HCT116 (cell line): Measurements from ENCODE around the gene PRG2. TPM values are rescaled to one million over a fixed set of nuclear protein-coding genes. Genes with fewer than 3 reads are reported as not detected.

Experiments
- ATAC-seq: fragments of 200-7000 bp; cut with Tn5 transposase; 2 replicates; pipeline ENCODE4 v1.9.1; 2020; ENCODE audit warnings: mild to moderate bottlenecking, moderate library complexity
- BruUV-seq: library from RNA; stranded (reverse); fragments of 400-500 nt; replicated peaks from 2 replicates; lab custom pipeline; 2021; lab: Mats Ljungman, UMichigan
- CTCF ChIA-PET: fragments of 300-600 bp; sonication (Branson Sonifier 250); formaldehyde crosslinking; loops from one replicate; lab custom pipeline; 2021; ENCODE audit warnings: antibody characterized with exemption; lab: Charles Lee
- POLR2A ChIA-PET: fragments of 300-600, 350-600 bp; sonication (Branson Sonifier 250); formaldehyde crosslinking; loops from one replicate; lab custom pipeline; 2021; ENCODE audit warnings: antibody characterized with exemption; lab: Charles Lee
- RAD21 ChIA-PET, 2 experiments: fragments of 300-600 bp; sonication (Branson Sonifier 250); formaldehyde crosslinking; loops; one replicate each; lab custom pipeline; 2023; ENCODE audit warnings: low total read pairs in 2 of 2; ENCODE audit not compliant: uncharacterized antibody in 2 of 2, unreplicated experiment in 2 of 2, low non-redundant PET in 1 of 2; lab: Charles Lee
- DNase-seq: peaks from one replicate; pipeline ENCODE4 v3.0.0-alpha.2; 2010; ENCODE audit warnings: low read depth, low spot score
- H2AFZ ChIP-seq: fragments of 200-600 bp; shearing (Covaris generic), sonication (generic); 2 replicates; pipeline ENCODE4 v1.6.1; 2017; ENCODE audit warnings: low read depth, mixed run types, mixed read lengths, antibody characterized with exemption, low read length; ENCODE audit not compliant: poor library complexity, severe bottlenecking
- H3K27ac ChIP-seq: 2 replicates; pipeline ENCODE4 v1.5.1; 2012; ENCODE audit warnings: low read depth, low read length
- H3K27me3 ChIP-seq: fragments of 200-600 bp; sonication (generic); 2 replicates; pipeline ENCODE4 v1.6.1; 2016; ENCODE audit warnings: mixed run types, low read length, mixed read lengths; ENCODE audit not compliant: insufficient read depth
- H3K36me3 ChIP-seq, 2 experiments: fragments of 200-500 bp in 1 of 2; fragments of 200-600 bp in 1 of 2; sonication (Bioruptor generic) in 1 of 2; sonication (generic) in 1 of 2; 2 replicates each; pipeline versions ENCODE4 v1.5.1 to v1.6.1; 2014 to 2016; ENCODE audit warnings: low read length in 2 of 2, inconsistent platforms in 1 of 2, mixed read lengths in 1 of 2, mixed run types in 1 of 2; ENCODE audit not compliant: insufficient read depth in 2 of 2, control insufficient read depth in 1 of 2
- H3K4me1 ChIP-seq, 2 experiments: fragments of 200-600 bp in 1 of 2; sonication (generic) in 1 of 2; 2 replicates each; pipeline versions ENCODE4 v1.5.1 to v1.6.1; 2012 to 2017; ENCODE audit warnings: low read length in 2 of 2, inconsistent platforms in 1 of 2, mild to moderate bottlenecking in 1 of 2, mixed read lengths in 1 of 2, mixed run types in 1 of 2, moderate library complexity in 1 of 2; ENCODE audit not compliant: insufficient read depth in 2 of 2, control insufficient read depth in 1 of 2
- H3K4me2 ChIP-seq: fragments of 200-600 bp; sonication (generic); 2 replicates; pipeline ENCODE4 v1.6.1; 2017; ENCODE audit warnings: mixed run types, low read length, mixed read lengths
- H3K4me3 ChIP-seq, 2 experiments: fragments of 200-600 bp in 1 of 2; sonication (generic) in 1 of 2; replicated peaks in 1 of 2; 2 replicates each; pipeline ENCODE4 v1.5.1; 2011 to 2016; ENCODE audit warnings: low read length in 2 of 2, control low read depth in 1 of 2, low read depth in 1 of 2, mild to moderate bottlenecking in 1 of 2, mixed read lengths in 1 of 2, mixed run types in 1 of 2
- H3K79me2 ChIP-seq: fragments of 200-600 bp; sonication (generic); 2 replicates; pipeline ENCODE4 v1.6.1; 2017; ENCODE audit warnings: mild to moderate bottlenecking, mixed run types, low read length, moderate library complexity, mixed read lengths; ENCODE audit not compliant: insufficient read depth
- H3K9ac ChIP-seq: fragments of 200-600 bp; sonication (generic); 2 replicates; pipeline ENCODE4 v1.6.1; 2016; ENCODE audit warnings: low read length, mixed read lengths
- H3K9me2 ChIP-seq: fragments of 200-600 bp; sonication (generic), shearing (Covaris generic); 2 replicates; pipeline ENCODE4 v1.6.1; 2017; ENCODE audit warnings: mixed run types, mild to moderate bottlenecking, moderate library complexity; ENCODE audit not compliant: insufficient read depth
- H3K9me3 ChIP-seq, 2 experiments: fragments of 200-500 bp in 1 of 2; fragments of 200-600 bp in 1 of 2; sonication (Bioruptor generic) in 1 of 2; sonication (generic) in 1 of 2; 2 replicates each; pipeline ENCODE4 v1.6.1; 2014 to 2017; ENCODE audit warnings: low read length in 2 of 2, mixed read lengths in 2 of 2, inconsistent platforms in 1 of 2, low read depth in 1 of 2, mild to moderate bottlenecking in 1 of 2, mixed run types in 1 of 2, moderate library complexity in 1 of 2; ENCODE audit not compliant: control insufficient read depth in 1 of 2, insufficient read depth in 1 of 2
- H4K20me1 ChIP-seq: fragments of 200-600 bp; sonication (generic), shearing (Covaris generic); 2 replicates; pipeline ENCODE4 v1.6.1; 2017; ENCODE audit warnings: mixed run types, mild to moderate bottlenecking, moderate library complexity; ENCODE audit not compliant: insufficient read depth
- CBX3 ChIP-seq: IDR thresholded peaks from 2 replicates; pipeline ENCODE4 v1.6.1; 2012; ENCODE audit warnings: low read depth
- CEBPB ChIP-seq: IDR thresholded peaks from 2 replicates; pipeline ENCODE4 v1.6.1; 2012; ENCODE audit warnings: low read depth
- EGR1 ChIP-seq: IDR thresholded peaks from 2 replicates; pipeline ENCODE4 v1.6.1; 2012; ENCODE audit warnings: low read depth
- ELF1 ChIP-seq: IDR thresholded peaks from 2 replicates; pipeline ENCODE4 v1.6.1; 2012; ENCODE audit warnings: low read depth, borderline replicate concordance
- EZH2phosphoT487 ChIP-seq: fragments of 200-600 bp; IDR thresholded peaks from 2 replicates; pipeline ENCODE4 v1.6.1; 2018; ENCODE audit warnings: antibody characterized with exemption, borderline replicate concordance
- FOSL1 ChIP-seq: IDR thresholded peaks from 2 replicates; pipeline ENCODE4 v1.6.1; 2012; ENCODE audit warnings: low read depth
- POLR2A ChIP-seq: IDR thresholded peaks from 2 replicates; pipeline ENCODE4 v1.7.0; 2011; ENCODE audit warnings: borderline replicate concordance; ENCODE audit not compliant: insufficient read depth, insufficient read length; ENCODE audit errors: extremely low read depth
- POLR2AphosphoS5 ChIP-seq: IDR thresholded peaks from 2 replicates; pipeline ENCODE4 v1.6.1; 2011; ENCODE audit warnings: mild to moderate bottlenecking, low read depth, low read length, moderate library complexity
- RAD21 ChIP-seq: IDR thresholded peaks from 2 replicates; pipeline ENCODE4 v1.6.1; 2012; ENCODE audit warnings: low read depth, mild to moderate bottlenecking
- SIN3A ChIP-seq: IDR thresholded peaks from 2 replicates; pipeline ENCODE4 v1.6.1; 2012; ENCODE audit warnings: low read depth
- SP1 ChIP-seq: IDR thresholded peaks from 2 replicates; pipeline ENCODE4 v1.6.1; 2012; ENCODE audit warnings: low read depth
- SRF ChIP-seq: IDR thresholded peaks from 2 replicates; pipeline ENCODE4 v1.6.1; 2012; ENCODE audit warnings: low read depth
- TCF7L2 ChIP-seq: IDR thresholded peaks from 2 replicates; pipeline ENCODE4 v1.7.0; 2011; ENCODE audit warnings: borderline replicate concordance, inconsistent platforms; ENCODE audit not compliant: insufficient read depth, insufficient read length; ENCODE audit errors: extremely low read depth
- YY1 ChIP-seq: IDR thresholded peaks from 2 replicates; pipeline ENCODE4 v1.6.1; 2011; ENCODE audit warnings: low read length, low read depth, moderate library complexity, mild to moderate bottlenecking; ENCODE audit not compliant: insufficient replicate concordance; ENCODE audit errors: extremely low read depth
- ZBTB33 ChIP-seq: IDR thresholded peaks from 2 replicates; pipeline ENCODE4 v1.6.1; 2011; ENCODE audit warnings: mild to moderate bottlenecking, low read length, moderate library complexity; ENCODE audit not compliant: insufficient replicate concordance; ENCODE audit errors: extremely low read depth
- intact Hi-C: fragments of 100-400 bp; cut with micrococcal nuclease; formaldehyde crosslinking; loops from 2 replicates; pipeline ENCODE4 v1.10.0; 2022
- total RNA-seq: library from RNA; stranded (reverse); gene quantifications from one replicate; pipeline ENCODE4 v1.2.1, GENCODE V29; 2021; ENCODE audit not compliant: unreplicated experiment
- TF ChIP-seq, protein P1 (sequence below), 3 experiments: fragments of 200-600 bp in 1 of 3; sonication (generic) in 1 of 3; IDR thresholded peaks in 2 of 3; conservative IDR thresholded peaks in 1 of 3; 2 replicates each; pipeline ENCODE4 v1.5.1; 2012 to 2017; ENCODE audit warnings: low read depth in 2 of 3, low read length in 2 of 3, antibody characterized with exemption in 1 of 3, borderline replicate concordance in 1 of 3, control low read depth in 1 of 3, mild to moderate bottlenecking in 1 of 3, mixed read lengths in 1 of 3, mixed run types in 1 of 3, moderate library complexity in 1 of 3; ENCODE audit not compliant: insufficient read depth in 1 of 3

Gene PRG2
- total RNA-seq, 1 experiment from 2014 or later, result 0.81 TPM

GRCh38 chr11:57439786-57440185, 49.3 kb upstream of the PRG2 start:
- Histone ChIP-seq H3K27ac (no peak overlapping the region), H3K79me2 (no peaks in the 10 kb centered on the region), H3K36me3 (no peaks in the 10 kb centered on the region), H4K20me1 (no peaks in the 10 kb centered on the region), H3K27me3 (peaks cover 3% of the 10 kb centered on the region; the same call in 1 of the 2 replicates), H3K9me2 (no peaks in the 10 kb centered on the region), H3K9me3 (no peaks in the 10 kb centered on the region), H2AFZ (no peak overlapping the region), H3K4me3 (no peak overlapping the region), H3K9ac (no peak overlapping the region), H3K4me2 (no peak overlapping the region), H3K4me1 (peaks cover 0 to 8% of the 10 kb centered on the region in 2 experiments; a peak in 2 of 4 replicates)
- intact Hi-C loops, result no loop called here
- no TSS peak for BruUV-seq
- ATAC-seq, result no peak
- ChIA-PET CTCF (no interaction called here), POLR2A (no interaction called here), RAD21 (no interaction called here)
- TF ChIP-seq POLR2A, result no peak
- no peak for DNase-seq

GRCh38 chr11:57438345-57439285, 48.2 kb upstream of the PRG2 start:
- Histone ChIP-seq H3K9ac (no peak overlapping the region), H3K9me2 (no peaks in the 10 kb centered on the region), H3K4me3 (no peak overlapping the region), H3K4me1 (no peaks in the 10 kb centered on the region), H3K4me2 (no peak overlapping the region), H3K36me3 (no peaks in the 10 kb centered on the region), H3K27ac (no peak overlapping the region), H3K79me2 (no peaks in the 10 kb centered on the region), H3K27me3 (peaks cover 10% of the 10 kb centered on the region; the same call in 1 of the 2 replicates), H4K20me1 (no peaks in the 10 kb centered on the region), H2AFZ (no peak overlapping the region), H3K9me3 (no peaks in the 10 kb centered on the region)
- ChIA-PET RAD21 (no interaction called here), CTCF (no interaction called here), POLR2A (no interaction called here)
- intact Hi-C loops, result no loop called here
- ATAC-seq (no peak), DNase-seq (no peak)
- BruUV-seq, result no TSS peak
- TF ChIP-seq YY1, result no peak
- TF ChIP-seq CBX3, result no peak
- TF ChIP-seq SRF, result no peak
- TF ChIP-seq, protein P1, sequence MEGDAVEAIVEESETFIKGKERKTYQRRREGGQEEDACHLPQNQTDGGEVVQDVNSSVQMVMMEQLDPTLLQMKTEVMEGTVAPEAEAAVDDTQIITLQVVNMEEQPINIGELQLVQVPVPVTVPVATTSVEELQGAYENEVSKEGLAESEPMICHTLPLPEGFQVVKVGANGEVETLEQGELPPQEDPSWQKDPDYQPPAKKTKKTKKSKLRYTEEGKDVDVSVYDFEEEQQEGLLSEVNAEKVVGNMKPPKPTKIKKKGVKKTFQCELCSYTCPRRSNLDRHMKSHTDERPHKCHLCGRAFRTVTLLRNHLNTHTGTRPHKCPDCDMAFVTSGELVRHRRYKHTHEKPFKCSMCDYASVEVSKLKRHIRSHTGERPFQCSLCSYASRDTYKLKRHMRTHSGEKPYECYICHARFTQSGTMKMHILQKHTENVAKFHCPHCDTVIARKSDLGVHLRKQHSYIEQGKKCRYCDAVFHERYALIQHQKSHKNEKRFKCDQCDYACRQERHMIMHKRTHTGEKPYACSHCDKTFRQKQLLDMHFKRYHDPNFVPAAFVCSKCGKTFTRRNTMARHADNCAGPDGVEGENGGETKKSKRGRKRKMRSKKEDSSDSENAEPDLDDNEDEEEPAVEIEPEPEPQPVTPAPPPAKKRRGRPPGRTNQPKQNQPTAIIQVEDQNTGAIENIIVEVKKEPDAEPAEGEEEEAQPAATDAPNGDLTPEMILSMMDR (IDR thresholded peaks at IDR 0.05 in 2 of 3, conservative IDR thresholded peaks at IDR 0.05 in 1 of 3; ENCODE audit: borderline replicate concordance in 1 of 3, insufficient read depth in 1 of 3, low read depth in 2 of 3, low read length in 2 of 3), result no peak
- no peak for TF ChIP-seq FOSL1
- no peak for TF ChIP-seq TCF7L2
- TF ChIP-seq SP1, result no peak
- TF ChIP-seq CEBPB, result no peak
- no peak for TF ChIP-seq EGR1
- TF ChIP-seq EZH2phosphoT487, result no peak
- no peak for TF ChIP-seq SIN3A
- no peak for TF ChIP-seq POLR2AphosphoS5
- no peak for TF ChIP-seq ELF1
- no peak for TF ChIP-seq POLR2A
- no peak for TF ChIP-seq RAD21
- no peak for TF ChIP-seq ZBTB33
